DND-41 (cell line): ENCODE data around the gene POLR3A.

Experiments used
- CTCF ChIP-seq: IDR thresholded peaks from 2 replicates; pipeline ENCODE4 v1.5.1; 2012; ENCODE audit warnings: borderline replicate concordance, low read length, moderate library complexity, mild to moderate bottlenecking; ENCODE audit not compliant: poor library complexity, severe bottlenecking; ENCODE audit errors: extremely low read depth
- EZH2 ChIP-seq: IDR thresholded peaks from 3 replicates; pipeline ENCODE4 v1.6.1; 2012; ENCODE audit warnings: borderline replicate concordance, low read depth, mild to moderate bottlenecking, moderate library complexity, low read length, inconsistent platforms; ENCODE audit not compliant: severe bottlenecking

- TF ChIP-seq CTCF (no peak), EZH2 (no peak)
Measured at GRCh38 chr10:78025685-78026364, 3.5 kb downstream of the POLR3A start.
